Parathyroid adenoma (tissue), 2 donors: ENCODE data around the gene COL4A2.

Experiments used
- H2AFZ ChIP-seq: fragments of 300-600 bp; sonication (generic); one replicate; pipeline ENCODE4 v1.7.0; 2017; ENCODE audit warnings: antibody characterized with exemption, mild to moderate bottlenecking
- H3K27ac ChIP-seq: fragments of 300-600 bp; sonication (generic); one replicate; pipeline ENCODE4 v1.7.0; 2017
- H3K27me3 ChIP-seq: fragments of 300-600 bp; sonication (generic); one replicate; pipeline ENCODE4 v1.7.0; 2017; ENCODE audit warnings: low read length; ENCODE audit not compliant: control insufficient read depth, insufficient read depth
- H3K36me3 ChIP-seq: fragments of 300-600 bp; sonication (generic); one replicate; pipeline ENCODE4 v1.7.0; 2017; ENCODE audit warnings: low read length; ENCODE audit not compliant: control insufficient read depth, insufficient read depth
- H3K4me1 ChIP-seq: fragments of 300-600 bp; sonication (generic); one replicate; pipeline ENCODE4 v1.7.0; 2017; ENCODE audit warnings: control low read depth
- H3K4me2 ChIP-seq: fragments of 300-600 bp; sonication (generic); one replicate; pipeline ENCODE4 v1.7.0; 2017; ENCODE audit warnings: low read length
- H3K4me3 ChIP-seq: fragments of 300-600 bp; sonication (generic); one replicate; pipeline ENCODE4 v1.7.0; 2017; ENCODE audit warnings: low read depth, low read length
- H3K79me2 ChIP-seq: fragments of 300-600 bp; sonication (generic); one replicate; pipeline ENCODE4 v1.7.0; 2017; ENCODE audit warnings: control low read depth
- H3K9ac ChIP-seq: fragments of 300-600 bp; sonication (generic); one replicate; pipeline ENCODE4 v1.7.0; 2017; ENCODE audit warnings: mild to moderate bottlenecking
- H3K9me3 ChIP-seq: fragments of 300-600 bp; sonication (generic); one replicate; pipeline ENCODE4 v1.7.0; 2017; ENCODE audit warnings: low read length; ENCODE audit not compliant: control insufficient read depth
- TF ChIP-seq, protein P1 (sequence below): fragments of 300-600 bp; sonication (generic); IDR thresholded peaks from one replicate; pipeline ENCODE4 v1.7.0; 2017; ENCODE audit warnings: antibody characterized with exemption, mild to moderate bottlenecking
- donor health status: primary hyperparathyroidism.

Gene COL4A2

DNA sequence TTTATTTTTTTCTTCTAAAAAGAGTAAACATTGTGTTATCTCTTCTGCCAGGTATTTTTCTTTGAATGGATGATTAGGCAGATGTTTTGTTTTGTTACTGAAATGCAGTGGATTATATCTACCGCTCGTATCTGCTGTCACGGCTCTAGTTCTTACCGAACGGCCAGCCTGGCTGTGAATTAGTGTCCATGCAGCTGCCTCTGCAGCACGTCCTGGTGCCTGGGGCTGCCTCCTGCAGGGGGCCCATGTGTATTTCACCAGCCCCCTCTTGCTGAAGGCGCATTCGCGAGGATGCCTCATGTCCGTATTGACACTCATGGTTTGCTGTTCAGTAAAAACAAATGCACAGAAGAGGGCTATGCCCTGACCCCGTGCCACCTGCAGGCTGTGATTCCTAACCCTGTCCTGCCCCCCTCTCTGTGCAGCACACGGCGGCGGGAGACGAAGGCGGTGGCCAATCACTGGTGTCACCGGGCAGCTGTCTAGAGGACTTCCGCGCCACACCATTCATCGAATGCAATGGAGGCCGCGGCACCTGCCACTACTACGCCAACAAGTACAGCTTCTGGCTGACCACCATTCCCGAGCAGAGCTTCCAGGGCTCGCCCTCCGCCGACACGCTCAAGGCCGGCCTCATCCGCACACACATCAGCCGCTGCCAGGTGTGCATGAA lies 204.6 kb downstream of the COL4A2 start:
- Histone ChIP-seq H3K4me3 (no peak overlapping the region), H3K4me2 (no peak overlapping the region), H3K4me1 (peaks cover 8% of the 10 kb centered on the region), H3K9ac (no peak overlapping the region), H3K9me3 (no peaks in the 10 kb centered on the region), H3K27me3 (no peaks in the 10 kb centered on the region), H3K27ac (no peak overlapping the region), H2AFZ (no peak overlapping the region), H3K79me2 (no peaks in the 10 kb centered on the region), H3K36me3 (no peaks in the 10 kb centered on the region)
- TF ChIP-seq, protein P1, sequence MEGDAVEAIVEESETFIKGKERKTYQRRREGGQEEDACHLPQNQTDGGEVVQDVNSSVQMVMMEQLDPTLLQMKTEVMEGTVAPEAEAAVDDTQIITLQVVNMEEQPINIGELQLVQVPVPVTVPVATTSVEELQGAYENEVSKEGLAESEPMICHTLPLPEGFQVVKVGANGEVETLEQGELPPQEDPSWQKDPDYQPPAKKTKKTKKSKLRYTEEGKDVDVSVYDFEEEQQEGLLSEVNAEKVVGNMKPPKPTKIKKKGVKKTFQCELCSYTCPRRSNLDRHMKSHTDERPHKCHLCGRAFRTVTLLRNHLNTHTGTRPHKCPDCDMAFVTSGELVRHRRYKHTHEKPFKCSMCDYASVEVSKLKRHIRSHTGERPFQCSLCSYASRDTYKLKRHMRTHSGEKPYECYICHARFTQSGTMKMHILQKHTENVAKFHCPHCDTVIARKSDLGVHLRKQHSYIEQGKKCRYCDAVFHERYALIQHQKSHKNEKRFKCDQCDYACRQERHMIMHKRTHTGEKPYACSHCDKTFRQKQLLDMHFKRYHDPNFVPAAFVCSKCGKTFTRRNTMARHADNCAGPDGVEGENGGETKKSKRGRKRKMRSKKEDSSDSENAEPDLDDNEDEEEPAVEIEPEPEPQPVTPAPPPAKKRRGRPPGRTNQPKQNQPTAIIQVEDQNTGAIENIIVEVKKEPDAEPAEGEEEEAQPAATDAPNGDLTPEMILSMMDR, result no peak

DNA sequence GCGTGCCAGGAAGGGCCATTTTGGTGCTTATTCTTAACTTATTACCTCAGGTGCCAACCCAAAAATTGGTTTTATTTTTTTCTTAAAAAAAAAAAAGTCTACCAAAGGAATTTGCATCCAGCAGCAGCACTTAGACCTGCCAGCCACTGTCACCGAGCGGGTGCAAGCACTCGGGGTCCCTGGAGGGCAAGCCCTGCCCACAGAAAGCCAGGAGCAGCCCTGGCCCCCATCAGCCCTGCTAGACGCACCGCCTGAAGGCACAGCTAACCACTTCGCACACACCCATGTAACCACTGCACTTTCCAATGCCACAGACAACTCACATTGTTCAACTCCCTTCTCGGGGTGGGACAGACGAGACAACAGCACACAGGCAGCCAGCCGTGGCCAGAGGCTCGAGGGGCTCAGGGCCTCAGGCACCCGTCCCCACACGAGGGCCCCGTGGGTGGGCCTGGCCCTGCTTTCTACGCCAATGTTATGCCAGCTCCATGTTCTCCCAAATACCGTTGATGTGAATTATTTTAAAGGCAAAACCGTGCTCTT lies 205.2 kb downstream of the COL4A2 start:
- Histone ChIP-seq H3K27ac (no peak overlapping the region), H3K27me3 (no peaks in the 10 kb centered on the region), H3K9ac (no peak overlapping the region), H3K4me1 (peaks cover 7% of the 10 kb centered on the region), H3K4me3 (no peak overlapping the region), H3K79me2 (no peaks in the 10 kb centered on the region), H2AFZ (no peak overlapping the region), H3K4me2 (no peak overlapping the region), H3K9me3 (no peaks in the 10 kb centered on the region), H3K36me3 (no peaks in the 10 kb centered on the region)
- TF ChIP-seq, protein P1, result no peak

DNA sequence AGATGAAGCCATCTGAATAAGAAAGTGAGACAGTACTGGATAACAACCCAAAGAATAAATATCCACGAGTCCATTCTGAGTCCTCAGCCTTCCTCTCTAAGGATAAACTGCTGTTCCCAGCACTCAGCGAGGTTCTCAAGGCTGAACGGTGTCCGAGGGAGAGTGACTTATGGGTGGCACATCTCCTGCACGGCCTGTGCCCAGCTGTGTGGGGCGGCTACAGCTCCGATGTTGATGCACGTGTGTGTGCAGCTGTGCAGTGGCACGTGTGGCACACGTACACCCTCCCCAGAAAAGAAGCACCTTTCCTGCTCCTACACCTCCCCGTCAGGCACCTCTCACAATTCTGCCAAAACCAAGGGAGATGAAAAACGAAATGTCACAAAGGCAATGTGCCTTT lies 209.4 kb downstream of the COL4A2 start:
- H3K4me1 ChIP-seq, result no peaks in the 10 kb centered on the region
- no peak overlapping the region for H2AFZ ChIP-seq
- no peak overlapping the region for H3K4me2 ChIP-seq
- no peaks in the 10 kb centered on the region for H3K36me3 ChIP-seq
- H3K79me2 ChIP-seq, result no peaks in the 10 kb centered on the region
- TF ChIP-seq, protein P1, result no peak
- H3K4me3 ChIP-seq, result no peak overlapping the region
- no peak overlapping the region for H3K9ac ChIP-seq
- H3K9me3 ChIP-seq, result no peaks in the 10 kb centered on the region
- no peaks in the 10 kb centered on the region for H3K27me3 ChIP-seq
- H3K27ac ChIP-seq, result no peak overlapping the region

DNA sequence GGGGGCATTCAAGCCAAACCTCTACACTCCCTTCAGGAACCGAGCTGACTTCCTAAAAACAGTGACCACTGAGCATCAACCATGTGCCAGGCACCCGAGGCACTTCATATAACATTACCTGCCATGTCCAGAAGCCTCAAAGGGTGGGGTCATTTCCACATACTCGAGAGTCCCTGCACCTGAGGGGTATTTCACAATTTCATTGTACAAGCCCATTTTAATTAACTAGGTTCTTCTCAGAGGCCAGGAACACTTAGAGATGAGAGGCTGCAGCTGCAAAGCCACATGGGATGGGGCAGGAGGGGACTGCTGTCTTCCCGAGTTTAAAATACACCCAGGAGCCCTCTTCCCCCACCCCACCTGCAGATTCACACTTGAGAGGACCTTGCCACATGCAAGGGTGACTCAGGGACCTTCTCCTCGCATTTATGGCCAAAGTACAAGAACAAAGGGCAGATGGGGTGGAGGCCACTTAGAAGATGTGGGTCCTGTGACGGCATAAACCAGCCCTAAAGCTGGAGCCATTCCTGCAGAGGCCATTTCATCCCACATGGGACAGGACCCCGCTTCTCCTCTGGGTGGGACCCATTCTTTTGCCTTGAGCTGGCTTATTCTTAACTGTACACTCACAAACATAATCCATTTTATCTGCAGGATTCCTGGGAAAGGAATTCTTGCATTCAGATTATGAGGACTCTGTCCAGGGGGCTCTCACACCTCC lies 210.6 kb downstream of the COL4A2 start:
- no peaks in the 10 kb centered on the region for H3K27me3 ChIP-seq
- no peaks in the 10 kb centered on the region for H3K9me3 ChIP-seq
- TF ChIP-seq, protein P1, result no peak
- H3K79me2 ChIP-seq, result no peaks in the 10 kb centered on the region
- no peak overlapping the region for H3K4me3 ChIP-seq
- H3K27ac ChIP-seq, result no peak overlapping the region
- no peak overlapping the region for H3K4me2 ChIP-seq
- no peaks in the 10 kb centered on the region for H3K4me1 ChIP-seq
- no peak overlapping the region for H2AFZ ChIP-seq
- H3K9ac ChIP-seq, result no peak overlapping the region
- no peaks in the 10 kb centered on the region for H3K36me3 ChIP-seq
